Pancreas (tissue), 10 donors: ENCODE measurements around the gene LRMDA. TPM values are rescaled to one million over a fixed set of nuclear protein-coding genes. Genes with fewer than 3 reads are reported as not detected.

ENCODE experiments used
- ATAC-seq, 4 donors: fragments of 200-7000 bp; cut with Tn5 transposase; one replicate each; pipeline versions ENCODE4 v1.8.0 to v1.9.1; 2020; ENCODE audit warnings: mild to moderate bottlenecking in 4 of 4, moderate library complexity in 4 of 4
- DNase-seq, 6 donors: peaks; one replicate each; pipeline ENCODE4 v3.0.0-alpha.2; 2020
- FAIRE-seq: peaks from 2 replicates; lab custom pipeline; 2012; peaks lifted over from hg19 to GRCh38; lab: Jason Lieb, UNC
- H3K27ac ChIP-seq, 4 donors: fragments of 200-600 bp; sonication (generic); 1 replicate in 3 of 4; 2 replicates in 1 of 4; pipeline versions ENCODE4 v1.5.0 to v1.8.0; 2020
- H3K27me3 ChIP-seq, 4 donors: fragments of 200-600 bp; one replicate each; pipeline ENCODE4 v1.8.0; 2021
- H3K36me3 ChIP-seq, 3 donors: fragments of 200-600 bp; sonication (generic) in 1 of 3; one replicate each; pipeline versions ENCODE4 v1.5.0 to v1.8.0; 2020 to 2021
- H3K4me1 ChIP-seq, 3 donors: fragments of 200-600 bp; one replicate each; pipeline ENCODE4 v1.8.0; 2021
- H3K4me3 ChIP-seq, 4 donors: fragments of 200-600 bp; sonication (generic) in 2 of 4; one replicate each; pipeline versions ENCODE4 v1.5.0 to v1.8.0; 2020 to 2021
- H3K9me3 ChIP-seq, 4 donors: fragments of 200-600 bp; one replicate each; pipeline ENCODE4 v1.8.0; 2021
- WGBS, 2 donors: extraction: QIAGEN DNeasy Blood & Tissue Kit; methylation state at CpG; one replicate each; pipeline ENCODE4 v1.1.7; 2013; 5-methylcytosine and 5-hydroxymethylcytosine counted together
- intact Hi-C, 3 donors: fragments of 100-400 bp; cut with DNase I; formaldehyde crosslinking; loops; one replicate each; pipeline versions ENCODE4 v1.11.1 to v1.14.2; 2022
- polyA plus RNA-seq, 2 donors: library from polyadenylated mRNA; stranded (reverse); fragments of 200-250 nt; gene quantifications; one replicate each; pipeline ENCODE4 v1.2.3, GENCODE V29; 2013
- total RNA-seq, 6 donors: library from RNA; stranded (reverse); fragmentation: NEBNext Ultra II Directional in 4 of 6; extraction: Animal tissue kit (Norgen Biotek cat#: 25700) in 4 of 6; gene quantifications; one replicate each; pipeline versions ENCODE4 v1.2.1 to v1.2.4, GENCODE V29; 2021 to 2023
- TF ChIP-seq, protein P1 (sequence below), 4 donors: fragments of 200-600 bp; sonication (generic) in 3 of 4; IDR thresholded peaks; one replicate each; pipeline versions ENCODE4 v1.5.0 to v1.8.0; 2021; ENCODE audit warnings: antibody characterized with exemption in 4 of 4
- donor health status: healthy with polysubstance abuse.
- donor health status: DM: no; HTN: no; CAD: no; lungs with moderate emphysema.
- donor health status: DM: no; HTN: no; CAD: no.
- donor health status: control.
- donor health status: control.
- donor health status: Bipolar disorder and iron deficiency.
- donor health status: DM: yes; HTN: yes; CAD: no.
- donor health status: DM: no; HTN: no; CAD: no.
- donor health status: DM: no; HTN: no; CAD: no.
- donor health status: DM: yes; HTN: yes; CAD: no.

The LRMDA gene
- total and polyA plus RNA-seq, 8 donors, result 4.6 to 21.2 (median 13.4) TPM

DNA sequence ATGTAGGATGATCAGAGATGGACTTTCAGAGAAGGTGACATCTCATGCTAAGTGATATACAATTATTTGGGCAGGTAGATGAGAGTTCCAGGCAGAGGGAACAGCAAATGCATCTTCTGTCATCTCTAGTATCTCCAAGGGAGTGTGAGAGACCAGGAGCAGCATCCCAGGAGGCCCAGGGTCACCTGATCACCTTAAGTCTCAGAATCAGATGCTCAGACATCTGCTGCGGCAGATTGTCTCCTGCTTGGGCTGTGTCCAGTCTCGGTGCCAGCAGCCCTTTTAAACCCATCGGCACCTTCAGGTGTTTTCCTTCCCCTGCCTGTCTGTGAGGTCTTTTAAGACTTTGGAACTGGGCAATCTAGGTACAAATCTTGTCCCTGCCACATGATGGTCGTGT is 690.6 kb downstream of the LRMDA start:
- DNase-seq, result no peak
- 91 to 92% methylated on average over 4 of the region's 4 CpGs for WGBS, 2 donors
- Histone ChIP-seq H3K9me3 (no peaks in the 10 kb centered on the region), H3K36me3 (no peaks in the 10 kb centered on the region), H3K4me1 (no peaks in the 10 kb centered on the region), H3K4me3 (no peak overlapping the region), H3K27me3 (no peaks in the 10 kb centered on the region), H3K27ac (no peak overlapping the region)
- TF ChIP-seq, protein P1, sequence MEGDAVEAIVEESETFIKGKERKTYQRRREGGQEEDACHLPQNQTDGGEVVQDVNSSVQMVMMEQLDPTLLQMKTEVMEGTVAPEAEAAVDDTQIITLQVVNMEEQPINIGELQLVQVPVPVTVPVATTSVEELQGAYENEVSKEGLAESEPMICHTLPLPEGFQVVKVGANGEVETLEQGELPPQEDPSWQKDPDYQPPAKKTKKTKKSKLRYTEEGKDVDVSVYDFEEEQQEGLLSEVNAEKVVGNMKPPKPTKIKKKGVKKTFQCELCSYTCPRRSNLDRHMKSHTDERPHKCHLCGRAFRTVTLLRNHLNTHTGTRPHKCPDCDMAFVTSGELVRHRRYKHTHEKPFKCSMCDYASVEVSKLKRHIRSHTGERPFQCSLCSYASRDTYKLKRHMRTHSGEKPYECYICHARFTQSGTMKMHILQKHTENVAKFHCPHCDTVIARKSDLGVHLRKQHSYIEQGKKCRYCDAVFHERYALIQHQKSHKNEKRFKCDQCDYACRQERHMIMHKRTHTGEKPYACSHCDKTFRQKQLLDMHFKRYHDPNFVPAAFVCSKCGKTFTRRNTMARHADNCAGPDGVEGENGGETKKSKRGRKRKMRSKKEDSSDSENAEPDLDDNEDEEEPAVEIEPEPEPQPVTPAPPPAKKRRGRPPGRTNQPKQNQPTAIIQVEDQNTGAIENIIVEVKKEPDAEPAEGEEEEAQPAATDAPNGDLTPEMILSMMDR (IDR thresholded peaks at IDR 0.05), result no peak
- ATAC-seq, result no peak
- intact Hi-C loops, result no loop called here
- no peak for FAIRE-seq

DNA sequence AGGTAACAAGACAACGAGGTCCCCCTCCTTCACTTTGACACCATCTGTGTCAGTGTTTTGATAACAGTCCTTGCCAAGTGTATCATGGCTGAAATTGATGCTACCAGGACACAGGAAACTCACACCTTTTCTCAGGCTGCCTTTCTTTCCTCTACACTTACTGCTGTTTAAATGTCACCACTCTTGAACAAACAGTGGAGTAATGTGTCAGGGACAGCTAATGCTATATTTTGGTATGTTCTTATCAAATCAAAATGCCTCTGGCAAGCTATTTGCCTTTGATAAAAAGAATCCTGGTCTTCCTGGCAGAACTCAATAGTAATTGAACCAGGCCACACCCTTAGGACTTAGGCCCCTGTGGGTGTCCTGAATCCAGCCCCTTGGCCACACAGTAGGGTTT is 692.9 kb downstream of the LRMDA start:
- 44 to 57% methylated on average over 1 of the region's 1 CpG for WGBS, 2 donors
- Histone ChIP-seq H3K36me3 (no peaks in the 10 kb centered on the region), H3K27ac (no peak overlapping the region), H3K4me1 (no peaks in the 10 kb centered on the region), H3K9me3 (no peaks in the 10 kb centered on the region), H3K4me3 (no peak overlapping the region), H3K27me3 (no peaks in the 10 kb centered on the region)
- TF ChIP-seq, protein P1 (IDR thresholded peaks at IDR 0.05), result no peak
- intact Hi-C loops, result no loop called here
- no peak for FAIRE-seq
- no peak for ATAC-seq
- no peak for DNase-seq

DNA sequence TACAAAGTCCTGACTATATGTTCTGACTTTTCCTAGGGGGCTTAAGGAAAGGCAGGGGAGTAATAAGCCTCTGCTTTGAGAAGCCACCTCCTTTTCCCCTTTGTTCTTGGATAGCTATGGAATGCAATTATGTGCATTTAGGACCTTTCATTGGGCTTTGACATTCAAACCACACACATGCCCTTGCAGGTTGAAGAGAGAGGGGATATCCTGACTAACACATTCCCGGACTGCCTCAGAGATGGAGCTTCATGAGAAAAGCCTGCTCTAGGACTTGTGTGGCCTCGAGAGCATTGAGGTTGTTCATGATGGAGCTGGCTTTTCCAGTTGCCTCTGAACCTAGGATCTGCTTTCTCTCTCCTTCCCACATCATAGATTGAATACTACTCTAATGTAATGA is 694.5 kb downstream of the LRMDA start:
- no peaks in the 10 kb centered on the region for H3K9me3 ChIP-seq
- H3K4me1 ChIP-seq, result no peaks in the 10 kb centered on the region
- WGBS, 2 donors, result 95 to 98% methylated on average over 2 of the region's 2 CpGs
- no peaks in the 10 kb centered on the region for H3K27me3 ChIP-seq
- intact Hi-C loops, result no loop called here
- ATAC-seq (no peak), FAIRE-seq (no peak), DNase-seq (no peak)
- no peaks in the 10 kb centered on the region for H3K36me3 ChIP-seq
- no peak overlapping the region for H3K4me3 ChIP-seq
- TF ChIP-seq, protein P1 (IDR thresholded peaks at IDR 0.05), result no peak
- H3K27ac ChIP-seq, result no peak overlapping the region

DNA sequence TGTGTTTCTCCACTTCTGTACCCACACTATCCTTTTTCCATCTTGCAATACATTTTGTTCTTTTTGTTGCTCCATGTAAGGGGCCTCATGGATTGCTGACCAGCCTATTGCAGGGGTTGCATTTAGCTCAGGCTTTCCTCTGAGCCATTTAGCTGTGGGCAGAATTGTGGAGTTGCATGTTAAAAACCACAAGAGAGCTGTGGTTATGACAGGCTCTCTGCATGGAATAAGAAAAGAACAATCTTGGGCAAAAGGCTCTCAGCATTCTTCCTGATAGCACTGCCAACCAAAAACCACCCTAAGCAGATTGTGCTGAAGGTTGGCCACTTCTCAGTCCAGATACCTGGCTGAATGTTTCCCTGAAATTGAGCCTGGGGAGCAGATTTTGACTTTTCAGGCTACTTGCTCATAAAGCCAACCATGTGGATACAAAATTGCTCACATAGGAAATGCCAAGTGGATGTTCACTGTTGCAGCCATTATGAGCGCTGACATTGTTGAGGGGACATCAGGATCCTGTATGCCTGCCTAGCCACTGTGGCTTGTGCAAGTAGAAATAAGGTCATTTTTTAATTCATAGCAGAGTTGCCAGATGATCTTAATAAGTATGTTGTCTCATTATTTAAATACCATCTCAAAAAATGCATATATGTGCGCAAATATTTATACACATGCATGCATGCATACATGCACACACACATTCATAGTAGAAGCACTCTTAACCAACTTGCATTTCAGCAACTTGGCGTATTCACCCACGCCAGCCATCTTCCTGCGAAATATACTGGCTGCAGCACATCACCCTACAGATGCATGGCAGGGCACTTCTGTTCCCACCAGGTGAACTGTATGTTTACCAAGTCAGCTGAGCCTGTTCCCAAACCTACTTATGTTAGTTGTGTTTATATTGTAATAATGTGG is 695.4 kb downstream of the LRMDA start:
- TF ChIP-seq, protein P1 (IDR thresholded peaks at IDR 0.05), result no peak
- no peak for FAIRE-seq
- Histone ChIP-seq H3K9me3 (no peaks in the 10 kb centered on the region), H3K36me3 (no peaks in the 10 kb centered on the region), H3K27ac (no peak overlapping the region), H3K4me1 (no peaks in the 10 kb centered on the region), H3K27me3 (no peaks in the 10 kb centered on the region), H3K4me3 (no peak overlapping the region)
- intact Hi-C loops, result no loop called here
- no peak for ATAC-seq
- DNase-seq, result no peak
- WGBS, 2 donors, result 97% methylated on average over 5 of the region's 5 CpGs

DNA sequence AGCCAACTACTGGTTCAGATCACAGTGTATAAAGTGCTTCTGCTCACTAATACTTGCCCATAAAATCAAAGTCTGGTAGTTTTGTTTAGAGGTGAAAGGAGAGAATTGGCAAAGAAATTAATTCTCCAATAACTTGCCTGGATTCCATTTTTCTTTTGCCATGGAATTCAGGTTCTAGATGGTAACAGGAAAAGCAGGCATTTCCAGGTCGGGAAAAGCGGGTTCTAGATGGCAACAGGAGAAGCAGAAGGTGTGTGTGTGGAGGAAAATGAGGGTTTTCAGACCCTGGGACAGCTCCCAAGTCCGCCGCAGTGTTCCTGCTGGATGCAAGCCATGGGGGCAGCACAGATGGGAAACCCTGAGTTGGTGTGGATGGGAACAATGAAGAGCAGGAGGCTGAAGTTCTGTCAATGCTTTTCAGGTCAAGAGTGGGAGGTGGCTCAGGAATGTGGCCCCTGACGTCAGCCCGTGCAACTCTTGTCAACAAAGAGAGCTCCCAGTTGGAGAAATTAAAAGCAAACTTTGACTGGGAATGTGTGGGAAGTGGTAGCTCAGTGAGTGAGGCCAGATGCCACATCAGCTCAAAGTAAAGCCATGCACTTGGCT is 696.7 kb downstream of the LRMDA start:
- H3K4me1 ChIP-seq, result no peaks in the 10 kb centered on the region
- TF ChIP-seq, protein P1 (IDR thresholded peaks at IDR 0.05), result no peak
- H3K36me3 ChIP-seq, result no peaks in the 10 kb centered on the region
- 79 to 84% methylated on average over 6 of the region's 6 CpGs for WGBS, 2 donors
- H3K27ac ChIP-seq, result no peak overlapping the region
- H3K4me3 ChIP-seq, result no peak overlapping the region
- no peak for DNase-seq
- intact Hi-C loops, result no loop called here
- no peak for ATAC-seq
- H3K9me3 ChIP-seq, result no peaks in the 10 kb centered on the region
- FAIRE-seq, result no peak
- H3K27me3 ChIP-seq, result no peaks in the 10 kb centered on the region
